Prostate gland (tissue), 2 donors: Measurements from ENCODE around the gene KIAA1328. TPM values are rescaled to one million over a fixed set of nuclear protein-coding genes. Genes with fewer than 3 reads are reported as not detected.

ENCODE experiments used
- DNase-seq: peaks from one replicate; pipeline ENCODE4 v3.0.0-alpha.2; 2019; ENCODE audit warnings: low spot score
- H3K27ac ChIP-seq, 2 donors: fragments of 200-600 bp; sonication (generic); 2 replicates each; pipeline ENCODE4 v1.5.1; 2017 to 2019
- H3K27me3 ChIP-seq: fragments of 200-600 bp; sonication (generic); replicated peaks from 2 replicates; pipeline ENCODE4 v1.5.1; 2019; ENCODE audit not compliant: insufficient read depth
- H3K36me3 ChIP-seq, 2 donors: fragments of 200-600 bp; sonication (generic); 1 replicate in 1 of 2; 2 replicates in 1 of 2; pipeline versions ENCODE4 v1.5.1 to v1.8.1; 2017 to 2019
- H3K4me1 ChIP-seq: fragments of 200-600 bp; sonication (generic); replicated peaks from 2 replicates; pipeline ENCODE4 v1.5.1; 2019
- H3K4me3 ChIP-seq, 2 donors: fragments of 200-600 bp; sonication (generic); 2 replicates each; pipeline ENCODE4 v1.5.1; 2017 to 2019
- H3K9me3 ChIP-seq: fragments of 200-600 bp; sonication (generic); 2 replicates; pipeline ENCODE4 v1.5.1; 2017
- POLR2A ChIP-seq: fragments of 450-650 bp; IDR thresholded peaks from one replicate; pipeline ENCODE4 v1.6.1; 2016; ENCODE audit warnings: antibody characterized with exemption, mild to moderate bottlenecking
- POLR2AphosphoS5 ChIP-seq: sonication (generic); formaldehyde crosslinking; IDR thresholded peaks from one replicate; pipeline ENCODE4 v1.6.1; 2017; ENCODE audit warnings: antibody characterized with exemption
- WGBS: methylation state at CpG from one replicate; pipeline ENCODE4 v1.1.5; 2018; 5-methylcytosine and 5-hydroxymethylcytosine counted together
- intact Hi-C: fragments of 100-400 bp; cut with DNase I; formaldehyde crosslinking; loops from one replicate; pipeline ENCODE4 v1.14.2; 2022
- total RNA-seq, 2 donors: library from RNA; depleted of rRNA; stranded (reverse); fragments of >200 nt; gene quantifications; one replicate each; pipeline ENCODE4 v1.1.0, GENCODE V29; 2016
- TF ChIP-seq, protein P1 (sequence below), 4 experiments: fragments of 200-600 bp in 2 of 4; fragments of 450-650 bp in 2 of 4; sonication (generic) in 2 of 4; IDR thresholded peaks; 1 replicate in 3 of 4; 2 replicates in 1 of 4; pipeline ENCODE4 v1.5.1; 2016 to 2019; ENCODE audit warnings: antibody characterized with exemption in 4 of 4, mild to moderate bottlenecking in 2 of 4, moderate library complexity in 2 of 4

The KIAA1328 gene
- total RNA-seq, 2 donors from 2014 or later = 8.7 to 13.7 TPM

- intact Hi-C loops = no loop called here
- H3K27me3 ChIP-seq = peaks cover 2% of the 10 kb centered on the region
- no peaks in the 10 kb centered on the region for H3K9me3 ChIP-seq
- no peaks in the 10 kb centered on the region for H3K36me3 ChIP-seq
- H3K27ac ChIP-seq = no peak overlapping the region
- no peak for DNase-seq
- TF ChIP-seq POLR2A (no peak), POLR2AphosphoS5 (no peak)
- TF ChIP-seq, protein P1, sequence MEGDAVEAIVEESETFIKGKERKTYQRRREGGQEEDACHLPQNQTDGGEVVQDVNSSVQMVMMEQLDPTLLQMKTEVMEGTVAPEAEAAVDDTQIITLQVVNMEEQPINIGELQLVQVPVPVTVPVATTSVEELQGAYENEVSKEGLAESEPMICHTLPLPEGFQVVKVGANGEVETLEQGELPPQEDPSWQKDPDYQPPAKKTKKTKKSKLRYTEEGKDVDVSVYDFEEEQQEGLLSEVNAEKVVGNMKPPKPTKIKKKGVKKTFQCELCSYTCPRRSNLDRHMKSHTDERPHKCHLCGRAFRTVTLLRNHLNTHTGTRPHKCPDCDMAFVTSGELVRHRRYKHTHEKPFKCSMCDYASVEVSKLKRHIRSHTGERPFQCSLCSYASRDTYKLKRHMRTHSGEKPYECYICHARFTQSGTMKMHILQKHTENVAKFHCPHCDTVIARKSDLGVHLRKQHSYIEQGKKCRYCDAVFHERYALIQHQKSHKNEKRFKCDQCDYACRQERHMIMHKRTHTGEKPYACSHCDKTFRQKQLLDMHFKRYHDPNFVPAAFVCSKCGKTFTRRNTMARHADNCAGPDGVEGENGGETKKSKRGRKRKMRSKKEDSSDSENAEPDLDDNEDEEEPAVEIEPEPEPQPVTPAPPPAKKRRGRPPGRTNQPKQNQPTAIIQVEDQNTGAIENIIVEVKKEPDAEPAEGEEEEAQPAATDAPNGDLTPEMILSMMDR (IDR thresholded peaks at IDR 0.05) = no peak
- 80% methylated on average over 5 of the region's 5 CpGs for WGBS
- H3K4me3 ChIP-seq = no peak overlapping the region
- no peaks in the 10 kb centered on the region for H3K4me1 ChIP-seq
Measured at GRCh38 chr18:37259711-37260110, 430.8 kb downstream of the KIAA1328 start.

GRCh38 chr18:37260367-37261093 is 431.6 kb downstream of the KIAA1328 start:
- TF ChIP-seq POLR2A (no peak), POLR2AphosphoS5 (no peak)
- 76% methylated on average over 10 of the region's 10 CpGs for WGBS
- H3K4me1 ChIP-seq = no peaks in the 10 kb centered on the region
- DNase-seq = no peak
- H3K27me3 ChIP-seq = peaks cover 2% of the 10 kb centered on the region
- H3K36me3 ChIP-seq = no peaks in the 10 kb centered on the region
- no peak overlapping the region for H3K27ac ChIP-seq
- intact Hi-C loops = no loop called here
- H3K9me3 ChIP-seq = no peaks in the 10 kb centered on the region
- no peak overlapping the region for H3K4me3 ChIP-seq

DNA sequence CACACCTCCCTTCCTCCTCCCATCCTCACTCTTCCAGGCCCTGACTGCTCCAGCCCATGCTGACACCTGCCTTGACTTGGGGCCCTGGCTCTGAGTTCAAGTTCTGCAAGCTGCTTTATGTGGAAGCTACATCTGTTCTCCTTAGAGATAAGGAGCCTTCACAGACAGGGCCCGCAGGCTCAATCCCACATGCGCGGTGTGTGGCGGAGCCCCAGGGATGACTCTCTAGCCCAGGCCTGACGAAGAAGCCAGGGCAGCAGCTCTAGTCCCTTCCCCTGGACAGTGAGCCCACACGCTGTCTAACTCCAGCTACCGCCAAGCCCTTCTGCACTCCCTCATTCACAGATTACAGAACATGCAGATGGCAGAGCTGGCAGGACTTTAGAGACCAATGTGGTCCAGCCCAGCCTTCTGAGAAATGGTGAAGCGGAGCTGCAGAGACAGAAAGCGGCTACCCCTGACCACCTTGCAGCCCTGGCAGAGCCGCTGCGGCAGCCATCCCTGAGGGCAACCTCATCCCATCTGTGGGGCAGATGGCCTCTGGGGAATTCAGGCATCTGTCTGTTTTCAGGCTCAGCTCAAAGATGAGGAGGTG is 432.4 kb downstream of the KIAA1328 start:
- Histone ChIP-seq H3K27me3 (peaks cover 2% of the 10 kb centered on the region), H3K4me3 (no peak overlapping the region), H3K9me3 (no peaks in the 10 kb centered on the region), H3K27ac (no peak overlapping the region), H3K36me3 (no peaks in the 10 kb centered on the region), H3K4me1 (no peaks in the 10 kb centered on the region)
- intact Hi-C loops = no loop called here
- no peak for DNase-seq
- 91% methylated on average over 11 of the region's 11 CpGs for WGBS
- TF ChIP-seq POLR2A (no peak), POLR2AphosphoS5 (no peak)
- TF ChIP-seq, protein P1 (IDR thresholded peaks at IDR 0.05) = no peak

GRCh38 chr18:37261988-37262387 is 433.1 kb downstream of the KIAA1328 start:
- no peak for TF ChIP-seq POLR2A
- TF ChIP-seq, protein P1 (IDR thresholded peaks at IDR 0.05) = no peak
- no peak for TF ChIP-seq POLR2AphosphoS5
- DNase-seq = no peak
- Histone ChIP-seq H3K9me3 (no peaks in the 10 kb centered on the region), H3K4me1 (no peaks in the 10 kb centered on the region), H3K27me3 (no peaks in the 10 kb centered on the region), H3K36me3 (no peaks in the 10 kb centered on the region), H3K4me3 (no peak overlapping the region), H3K27ac (no peak overlapping the region)
- intact Hi-C loops = no loop called here
- WGBS = 83% methylated on average over 8 of the region's 8 CpGs

- H3K27ac ChIP-seq = no peak overlapping the region
- H3K4me3 ChIP-seq = no peak overlapping the region
- no peaks in the 10 kb centered on the region for H3K4me1 ChIP-seq
- intact Hi-C loops = no loop called here
- H3K36me3 ChIP-seq = no peaks in the 10 kb centered on the region
- no peak for TF ChIP-seq POLR2AphosphoS5
- no peak for TF ChIP-seq POLR2A
- TF ChIP-seq, protein P1 (IDR thresholded peaks at IDR 0.05) = no peak
- no peak for DNase-seq
- 91% methylated on average over 14 of the region's 14 CpGs for WGBS
- no peaks in the 10 kb centered on the region for H3K9me3 ChIP-seq
- H3K27me3 ChIP-seq = no peaks in the 10 kb centered on the region
Measured at GRCh38 chr18:37264956-37265355, 436.0 kb downstream of the KIAA1328 start.
